NCI-H69 (cell line): ENCODE results near the gene ARHGAP27.
A peak's percentile ranks its signal among the peaks of the same experiment; 100 is the strongest.

Source experiments
- DNase-seq: peaks from one replicate; lab custom pipeline; 2025; lab: John Stamatoyannopoulos, UW

The ARHGAP27 gene

GRCh38 chr17:45385331-45385997, 47.2 kb downstream of the ARHGAP27 start:
- DNase-seq: peak; percentile 87

- DNase-seq: no peak
These were observed 47.8 kb downstream of the ARHGAP27 start for GRCh38 chr17:45384789-45385262.

GRCh38 chr17:45384047-45384788, 48.5 kb downstream of the ARHGAP27 start:
- DNase-seq: peak; percentile 27

GRCh38 chr17:45383003-45383402, 49.7 kb downstream of the ARHGAP27 start:
- DNase-seq: no peak

- DNase-seq: no peak
These were observed 50.4 kb downstream of the ARHGAP27 start for GRCh38 chr17:45382226-45382625.

- DNase-seq: no peak
These were observed 51.7 kb downstream of the ARHGAP27 start for GRCh38 chr17:45380991-45381390.

GRCh38 chr17:45380046-45380765, 52.5 kb downstream of the ARHGAP27 start:
- DNase-seq: no peak

GRCh38 chr17:45377401-45377800, 55.3 kb downstream of the ARHGAP27 start:
- no peak for DNase-seq

GRCh38 chr17:45376171-45377005, 56.3 kb downstream of the ARHGAP27 start:
- DNase-seq: peak; percentile 72

GRCh38 chr17:45374501-45374900, 58.2 kb downstream of the ARHGAP27 start:
- no peak for DNase-seq

- no peak for DNase-seq
These were observed 60.3 kb downstream of the ARHGAP27 start for GRCh38 chr17:45372325-45372869.

- peak; percentile 85 for DNase-seq
These were observed 61.0 kb downstream of the ARHGAP27 start for GRCh38 chr17:45371414-45372324.

- no peak for DNase-seq
These were observed 61.7 kb downstream of the ARHGAP27 start for GRCh38 chr17:45370949-45371413.

GRCh38 chr17:45369421-45369820, 63.2 kb downstream of the ARHGAP27 start:
- no peak for DNase-seq

- no peak for DNase-seq
These were observed 64.0 kb downstream of the ARHGAP27 start for GRCh38 chr17:45368651-45369050.

- DNase-seq: no peak
These were observed 65.5 kb downstream of the ARHGAP27 start for GRCh38 chr17:45367216-45367615.

GRCh38 chr17:45366691-45367090, 66.0 kb downstream of the ARHGAP27 start:
- DNase-seq: no peak

GRCh38 chr17:45366049-45366448, 66.6 kb downstream of the ARHGAP27 start:
- no peak for DNase-seq

- peak; percentile 92 for DNase-seq
These were observed 67.9 kb downstream of the ARHGAP27 start for GRCh38 chr17:45364531-45365390.
